Osteocyte (in vitro differentiated cells): Measurements from ENCODE around the gene ACP4. TPM values are rescaled to one million over a fixed set of nuclear protein-coding genes. Genes with fewer than 3 reads are reported as not detected.

Experiments used
- DNase-seq: peaks from one replicate; pipeline ENCODE4 v3.0.0; 2021; ENCODE audit warnings: mixed read lengths; ENCODE audit not compliant: unreplicated experiment; ENCODE audit errors: extremely low spot score
- H3K27ac Mint-ChIP-seq: one replicate; pipeline ENCODE4 v1.8.0; 2021; ENCODE audit warnings: mild to moderate bottlenecking, mixed read lengths; ENCODE audit not compliant: unreplicated experiment
- H3K27me3 Mint-ChIP-seq: one replicate; pipeline ENCODE4 v1.8.0; 2021; ENCODE audit warnings: mixed read lengths; ENCODE audit not compliant: unreplicated experiment
- H3K36me3 Mint-ChIP-seq: one replicate; pipeline ENCODE4 v1.8.0; 2021; ENCODE audit warnings: mixed read lengths; ENCODE audit not compliant: unreplicated experiment
- H3K4me1 Mint-ChIP-seq: one replicate; pipeline ENCODE4 v1.8.0; 2021; ENCODE audit warnings: mixed read lengths; ENCODE audit not compliant: unreplicated experiment
- H3K4me3 Mint-ChIP-seq: one replicate; pipeline ENCODE4 v1.8.0; 2021; ENCODE audit warnings: mild to moderate bottlenecking, moderate library complexity, mixed read lengths; ENCODE audit not compliant: unreplicated experiment
- H3K9me3 Mint-ChIP-seq: one replicate; pipeline ENCODE4 v1.8.0; 2021; ENCODE audit warnings: mixed read lengths; ENCODE audit not compliant: unreplicated experiment
- total RNA-seq: library from RNA; stranded (reverse); gene quantifications from 2 replicates; pipeline ENCODE4 v1.2.1, GENCODE V29; 2021
- TF ChIP-seq, protein P1 (sequence below): fragments of 200-600 bp; sonication (generic); IDR thresholded peaks from 2 replicates; pipeline ENCODE4 v1.5.0; 2021; ENCODE audit warnings: antibody characterized with exemption, mild to moderate bottlenecking, moderate library complexity

Gene ACP4
- total RNA-seq, 1 donor from 2014 or later, result not detected

DNA sequence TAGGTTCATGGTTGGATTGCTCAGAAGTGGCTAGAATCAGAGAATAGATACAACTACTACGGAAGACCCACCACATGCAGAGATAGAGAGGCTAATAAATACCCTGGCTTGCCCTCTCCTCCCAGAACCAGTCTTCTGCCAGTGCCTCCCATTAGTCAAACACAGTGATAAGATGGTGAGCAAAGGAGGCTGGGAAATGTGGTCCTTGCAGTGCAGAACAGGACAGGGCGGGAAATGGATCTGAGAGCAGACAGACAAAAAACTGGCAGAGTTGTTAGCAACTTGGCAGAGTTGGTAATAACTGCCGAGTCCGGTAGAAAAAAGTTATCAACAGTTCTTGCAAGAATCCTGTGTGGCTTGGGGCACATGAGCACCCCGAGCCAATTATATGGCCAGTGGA is 24.7 kb downstream of the ACP4 start:
- DNase-seq, result no peak
- TF ChIP-seq, protein P1, sequence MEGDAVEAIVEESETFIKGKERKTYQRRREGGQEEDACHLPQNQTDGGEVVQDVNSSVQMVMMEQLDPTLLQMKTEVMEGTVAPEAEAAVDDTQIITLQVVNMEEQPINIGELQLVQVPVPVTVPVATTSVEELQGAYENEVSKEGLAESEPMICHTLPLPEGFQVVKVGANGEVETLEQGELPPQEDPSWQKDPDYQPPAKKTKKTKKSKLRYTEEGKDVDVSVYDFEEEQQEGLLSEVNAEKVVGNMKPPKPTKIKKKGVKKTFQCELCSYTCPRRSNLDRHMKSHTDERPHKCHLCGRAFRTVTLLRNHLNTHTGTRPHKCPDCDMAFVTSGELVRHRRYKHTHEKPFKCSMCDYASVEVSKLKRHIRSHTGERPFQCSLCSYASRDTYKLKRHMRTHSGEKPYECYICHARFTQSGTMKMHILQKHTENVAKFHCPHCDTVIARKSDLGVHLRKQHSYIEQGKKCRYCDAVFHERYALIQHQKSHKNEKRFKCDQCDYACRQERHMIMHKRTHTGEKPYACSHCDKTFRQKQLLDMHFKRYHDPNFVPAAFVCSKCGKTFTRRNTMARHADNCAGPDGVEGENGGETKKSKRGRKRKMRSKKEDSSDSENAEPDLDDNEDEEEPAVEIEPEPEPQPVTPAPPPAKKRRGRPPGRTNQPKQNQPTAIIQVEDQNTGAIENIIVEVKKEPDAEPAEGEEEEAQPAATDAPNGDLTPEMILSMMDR, result no peak
- Mint-ChIP-seq H3K27me3 (peaks cover 29% of the 10 kb centered on the region), H3K4me3 (no peak overlapping the region), H3K4me1 (peaks cover 11% of the 10 kb centered on the region), H3K9me3 (no peaks in the 10 kb centered on the region), H3K27ac (no peak overlapping the region), H3K36me3 (no peaks in the 10 kb centered on the region)

DNA sequence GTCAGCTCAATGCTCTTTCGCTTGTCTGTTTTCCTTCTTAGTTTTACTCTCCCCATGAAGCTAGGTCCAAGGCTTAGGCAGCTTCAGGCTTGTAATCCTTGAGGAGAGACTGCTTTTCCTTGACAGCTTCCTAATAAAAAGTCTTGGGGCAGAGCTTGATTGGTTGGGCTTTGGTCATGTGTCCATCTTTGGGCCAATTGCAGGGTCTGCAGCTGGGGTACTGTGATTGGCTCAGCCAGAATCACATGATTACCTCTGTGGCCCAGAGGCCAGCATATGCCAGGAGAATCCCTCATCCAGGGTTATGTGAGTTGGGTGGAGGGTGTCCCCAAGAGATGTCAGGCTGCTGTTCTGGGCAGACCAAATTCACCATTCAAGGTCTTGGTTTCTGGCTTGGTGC is 25.2 kb downstream of the ACP4 start:
- H3K9me3 Mint-ChIP-seq, result no peaks in the 10 kb centered on the region
- no peaks in the 10 kb centered on the region for H3K36me3 Mint-ChIP-seq
- H3K4me1 Mint-ChIP-seq, result peaks cover 16% of the 10 kb centered on the region
- TF ChIP-seq, protein P1, result no peak
- no peak overlapping the region for H3K4me3 Mint-ChIP-seq
- H3K27ac Mint-ChIP-seq, result no peak overlapping the region
- DNase-seq, result no peak
- peaks cover 35% of the 10 kb centered on the region for H3K27me3 Mint-ChIP-seq

DNA sequence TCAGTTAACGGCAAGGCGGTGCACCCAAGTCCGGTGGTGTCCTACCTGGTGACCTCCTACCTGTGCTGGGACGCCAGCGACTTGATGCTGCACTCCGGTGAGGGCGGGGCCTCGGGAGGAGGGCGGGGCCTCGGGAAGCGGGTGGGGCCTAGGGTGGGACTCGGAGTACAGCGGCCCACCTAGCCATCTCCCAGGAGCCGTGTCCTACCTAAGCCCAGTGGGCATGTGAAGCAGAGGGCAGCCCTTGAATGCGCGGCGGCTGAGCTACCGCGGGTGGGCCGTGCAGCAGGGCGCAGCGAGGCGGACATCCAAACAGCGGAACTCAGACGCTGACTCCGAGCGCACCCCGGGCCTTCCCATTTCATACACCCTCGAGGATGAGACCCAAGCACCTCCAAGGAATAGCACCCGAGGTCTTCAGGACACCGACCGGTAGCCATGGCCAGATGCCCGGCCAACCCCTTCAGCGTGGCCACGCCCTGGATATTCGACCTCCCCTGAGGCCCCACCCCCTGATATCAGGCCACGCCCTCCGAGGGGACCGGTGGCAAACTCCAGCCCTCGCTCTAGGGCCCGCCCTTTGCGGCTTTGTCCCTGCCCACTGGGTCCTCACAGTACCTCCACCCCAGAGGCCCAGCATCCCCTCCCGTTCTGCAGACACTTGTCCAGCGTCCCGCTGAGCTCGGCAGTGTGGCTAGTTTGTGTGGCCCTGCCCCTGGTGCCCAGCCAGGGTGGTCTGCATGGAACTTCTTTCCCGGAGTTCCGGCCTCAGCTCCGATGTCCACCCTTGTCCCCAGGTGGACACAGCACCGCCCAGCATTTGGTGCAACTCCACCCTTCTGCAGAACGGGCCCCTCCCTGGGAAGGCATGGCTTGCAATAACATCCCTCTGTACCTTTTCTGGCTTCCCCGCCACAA is 28.0 kb downstream of the ACP4 start:
- H3K27me3 Mint-ChIP-seq, result peaks cover 50% of the 10 kb centered on the region
- H3K27ac Mint-ChIP-seq, result no peak overlapping the region
- H3K4me3 Mint-ChIP-seq, result peak overlapping the region; percentile 67

DNA sequence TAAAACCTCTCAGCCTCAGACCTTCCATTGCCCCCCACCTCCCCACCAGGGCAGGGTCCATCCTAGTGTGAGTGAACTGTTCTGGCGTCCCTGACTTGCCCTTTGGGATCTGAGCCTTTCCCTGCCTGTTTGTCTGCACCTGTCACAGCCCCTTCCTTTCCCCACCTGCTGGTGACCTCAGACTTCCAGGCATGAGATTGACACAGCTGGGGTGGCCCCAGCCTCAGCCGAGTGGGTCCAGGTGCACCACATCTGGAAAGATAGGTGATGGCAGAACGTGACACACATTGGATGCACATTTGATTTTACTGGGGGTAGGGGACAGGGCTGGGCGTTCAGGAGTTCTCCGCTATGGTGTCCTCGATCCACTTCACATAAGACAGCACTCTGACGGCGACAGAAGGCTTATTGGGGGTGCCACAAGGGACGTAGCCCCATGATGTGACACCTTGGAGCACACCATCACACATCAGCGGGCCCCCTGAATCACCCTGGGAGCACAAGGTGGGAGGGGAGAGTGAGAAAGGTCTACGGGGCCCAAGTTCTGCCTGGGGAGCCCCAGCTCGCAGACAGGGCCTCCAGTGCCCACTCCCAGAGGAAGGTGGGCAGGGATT is 28.8 kb downstream of the ACP4 start:
- H3K27ac Mint-ChIP-seq, result no peak overlapping the region
- H3K9me3 Mint-ChIP-seq, result no peaks in the 10 kb centered on the region
- TF ChIP-seq, protein P1, result no peak
- H3K36me3 Mint-ChIP-seq, result no peaks in the 10 kb centered on the region
- peaks cover 21% of the 10 kb centered on the region for H3K4me1 Mint-ChIP-seq
- peaks cover 50% of the 10 kb centered on the region for H3K27me3 Mint-ChIP-seq
- DNase-seq, result no peak
- H3K4me3 Mint-ChIP-seq, result peak overlapping the region; percentile 33

More for the DNA sequence above, 28.0 kb downstream of the ACP4 start:
- DNase-seq, result no peak
- TF ChIP-seq, protein P1, result no peak
- peaks cover 21% of the 10 kb centered on the region for H3K4me1 Mint-ChIP-seq
- H3K9me3 Mint-ChIP-seq, result no peaks in the 10 kb centered on the region
- no peaks in the 10 kb centered on the region for H3K36me3 Mint-ChIP-seq

DNA sequence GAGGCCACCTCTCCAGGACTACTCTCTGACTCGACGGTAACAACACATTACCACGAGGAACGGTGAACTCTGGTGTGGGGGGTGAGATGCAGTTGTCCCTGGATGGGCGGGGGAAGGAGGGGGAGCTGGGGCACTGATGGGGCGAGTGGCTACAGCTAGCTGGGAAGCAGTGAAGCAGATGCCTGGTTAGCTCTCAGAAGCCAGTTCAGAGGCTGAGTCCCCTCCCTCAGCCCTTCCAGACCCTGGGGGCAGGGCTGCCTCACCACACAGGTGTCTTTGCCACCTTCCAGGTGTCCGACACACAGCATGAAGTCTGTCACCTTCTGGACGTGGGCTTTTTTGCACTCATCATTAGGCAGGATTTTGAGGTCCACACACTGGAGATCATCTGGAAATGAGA is 29.4 kb downstream of the ACP4 start:
- no peaks in the 10 kb centered on the region for H3K36me3 Mint-ChIP-seq
- H3K9me3 Mint-ChIP-seq, result no peaks in the 10 kb centered on the region
- DNase-seq, result no peak

More for the DNA sequence above, 29.4 kb downstream of the ACP4 start:
- Mint-ChIP-seq H3K4me3 (no peak overlapping the region), H3K27ac (no peak overlapping the region), H3K27me3 (peaks cover 50% of the 10 kb centered on the region), H3K4me1 (peaks cover 21% of the 10 kb centered on the region)
- TF ChIP-seq, protein P1, result no peak
